B cell (primary cell): ENCODE results near the gene SRPK1. TPM values are rescaled to one million over a fixed set of nuclear protein-coding genes. Genes with fewer than 3 reads are reported as not detected.

Experiments
- ATAC-seq: fragments of 200-7000 bp; cut with Tn5 transposase; one replicate; pipeline ENCODE4 v1.10.0; 2021; ENCODE audit warnings: low read depth, mild to moderate bottlenecking, moderate number of reproducible peaks, moderate library complexity
- CTCF ChIA-PET: fragments of 350-600 bp; sonication (Branson Sonifier 250); formaldehyde crosslinking; loops from one replicate; lab custom pipeline; 2021; ENCODE audit warnings: antibody characterized with exemption, inconsistent platforms; lab: Charles Lee
- POLR2A ChIA-PET: fragments of 350-600 bp; sonication (Branson Sonifier 250); formaldehyde crosslinking; loops from one replicate; lab custom pipeline; 2021; ENCODE audit warnings: antibody characterized with exemption; lab: Charles Lee
- DNase-seq: peaks from one replicate; pipeline ENCODE4 v3.0.0; 2013
- H2AFZ ChIP-seq: 2 replicates; pipeline ENCODE4 v1.6.1; 2012; ENCODE audit warnings: mild to moderate bottlenecking, low read depth, low read length; ENCODE audit not compliant: insufficient read depth, poor library complexity, severe bottlenecking
- H3K27ac ChIP-seq, 2 donors: 1 replicate in 1 of 2; 2 replicates in 1 of 2; pipeline ENCODE4 v1.5.1; 2012 to 2013; ENCODE audit warnings: low read length in 2 of 2, mild to moderate bottlenecking in 2 of 2, moderate library complexity in 1 of 2
- H3K27me3 ChIP-seq, 4 experiments: fragments of 200-600 bp in 1 of 4; sonication (generic) in 1 of 4; replicated peaks in 1 of 4; 1 replicate in 2 of 4; 2 replicates in 2 of 4; pipeline versions ENCODE4 v1.6.1 to v1.7.0; 2013 to 2016; ENCODE audit warnings: low read length in 3 of 4, mild to moderate bottlenecking in 2 of 4, mixed read lengths in 1 of 4, moderate library complexity in 1 of 4; ENCODE audit not compliant: insufficient read depth in 4 of 4, control insufficient read depth in 3 of 4; ENCODE audit errors: control extremely low read depth in 1 of 4
- H3K36me3 ChIP-seq, 2 experiments: replicated peaks in 1 of 2; 1 replicate in 1 of 2; 2 replicates in 1 of 2; pipeline versions ENCODE4 v1.6.1 to v1.7.1; 2013; ENCODE audit warnings: low read length in 1 of 2; ENCODE audit not compliant: insufficient read depth in 2 of 2, control insufficient read depth in 1 of 2; ENCODE audit errors: control extremely low read depth in 1 of 2, extremely low read depth in 1 of 2
- H3K4me1 ChIP-seq, 2 donors: fragments of 200-600 bp in 1 of 2; sonication (generic) in 1 of 2; 1 replicate in 1 of 2; 2 replicates in 1 of 2; pipeline versions ENCODE4 v1.5.1 to v1.6.1; 2013 to 2017; ENCODE audit warnings: low read length in 2 of 2; ENCODE audit not compliant: control insufficient read depth in 2 of 2, insufficient read depth in 2 of 2
- H3K4me2 ChIP-seq: replicated peaks from 2 replicates; pipeline ENCODE3; 2012; ENCODE audit warnings: mild to moderate bottlenecking, low read depth, low read length; ENCODE audit not compliant: poor library complexity, severe bottlenecking
- H3K4me3 ChIP-seq, 5 experiments: fragments of 200-600 bp in 1 of 5; sonication (generic) in 1 of 5; 1 replicate in 3 of 5; 2 replicates in 2 of 5; pipeline versions ENCODE4 v1.5.1 to v1.7.0; 2011 to 2016; ENCODE audit warnings: low read length in 4 of 5, mild to moderate bottlenecking in 4 of 5, low read depth in 2 of 5, control low read depth in 1 of 5, moderate library complexity in 1 of 5; ENCODE audit not compliant: insufficient read depth in 1 of 5; ENCODE audit errors: control extremely low read depth in 1 of 5, extremely low read depth in 1 of 5
- H3K79me2 ChIP-seq: fragments of 200-600 bp; sonication (generic); one replicate; pipeline ENCODE4 v1.6.0; 2016; ENCODE audit warnings: low read length; ENCODE audit not compliant: control insufficient read depth, insufficient read depth
- H3K9ac ChIP-seq: fragments of 200-600 bp; sonication (generic); 2 replicates; pipeline ENCODE4 v1.6.1; 2017; ENCODE audit warnings: mild to moderate bottlenecking, low read length, moderate library complexity
- H3K9me3 ChIP-seq, 3 donors: one replicate each; pipeline versions ENCODE4 v1.6.1 to v1.7.1; 2013; ENCODE audit warnings: low read length in 2 of 3; ENCODE audit not compliant: control insufficient read depth in 2 of 3, insufficient read depth in 1 of 3; ENCODE audit errors: control extremely low read depth in 1 of 3
- H4K20me1 ChIP-seq: 2 replicates; pipeline ENCODE4 v1.6.0; 2012; ENCODE audit warnings: mild to moderate bottlenecking, low read length; ENCODE audit not compliant: insufficient read depth, control insufficient read depth, poor library complexity, severe bottlenecking
- H3K27ac Mint-ChIP-seq: one replicate; pipeline ENCODE4 v1.8.0; 2021; ENCODE audit warnings: mixed read lengths
- H3K27me3 Mint-ChIP-seq: one replicate; pipeline ENCODE4 v1.8.0; 2021; ENCODE audit warnings: mixed read lengths
- H3K4me1 Mint-ChIP-seq: one replicate; pipeline ENCODE4 v1.8.0; 2021; ENCODE audit warnings: mixed read lengths
- H3K4me3 Mint-ChIP-seq: one replicate; pipeline ENCODE4 v1.8.0; 2021; ENCODE audit warnings: mixed read lengths
- H3K9me3 Mint-ChIP-seq: one replicate; pipeline ENCODE4 v1.8.0; 2022; ENCODE audit warnings: mixed read lengths; ENCODE audit not compliant: insufficient read depth
- EZH2 ChIP-seq: IDR thresholded peaks from 2 replicates; pipeline ENCODE4 v1.6.1; 2012; ENCODE audit warnings: borderline replicate concordance, low read depth, mild to moderate bottlenecking, moderate library complexity, low read length; ENCODE audit not compliant: insufficient read depth, poor library complexity, severe bottlenecking
- WGBS: methylation state at CpG from one replicate; pipeline ENCODE4 v1.1.5; 2013; ENCODE audit warnings: missing lambda C conversion rate; ENCODE audit not compliant: insufficient coverage; 5-methylcytosine and 5-hydroxymethylcytosine counted together
- intact Hi-C: fragments of 100-400 bp; cut with micrococcal nuclease; formaldehyde crosslinking; loops from one replicate; pipeline ENCODE4 v1.10.0; 2022
- polyA plus RNA-seq: library from polyadenylated mRNA; depleted of rRNA; stranded (reverse); fragments of >200 nt; gene quantifications from 2 replicates; pipeline ENCODE4 v1.2.3, GENCODE V29; 2012
- total RNA-seq, 2 donors: library from RNA; stranded (reverse); fragments of 120-200 nt in 1 of 2; gene quantifications; 1 replicate in 1 of 2; 2 replicates in 1 of 2; pipeline versions ENCODE4 v1.2.3 to v1.2.4, GENCODE V29; 2013 to 2022
- TF ChIP-seq, protein P1 (sequence below): fragments of 200-600 bp; IDR thresholded peaks from one replicate; pipeline ENCODE4 v1.8.0; 2022; ENCODE audit warnings: antibody characterized with exemption, mild to moderate bottlenecking

SRPK1 gene
- total and polyA plus RNA-seq, 2 donors (not counting 1 experiment from before 2014, with no cell fraction given) = 9.7 to 53.3 TPM

GRCh38 chr6:35794536-35795452 lies 126.1 kb downstream of the SRPK1 start:
- intact Hi-C loops = no loop called here
- no peaks in the 10 kb centered on the region for H3K36me3 ChIP-seq
- no peak overlapping the region for H3K4me2 ChIP-seq
- no peak overlapping the region for H2AFZ ChIP-seq
- no peaks in the 10 kb centered on the region for H3K4me1 ChIP-seq
- no peaks in the 10 kb centered on the region for H3K4me1 Mint-ChIP-seq
- H3K79me2 ChIP-seq = no peaks in the 10 kb centered on the region
- ChIA-PET POLR2A (interaction anchor here (0.6 kb wide), 1 partner anchor 11 kb away, joined by 4 read pairs; no protein-coding TSS in a partner anchor), CTCF (interaction anchor here (0.6 kb wide), 1 partner anchor 238 kb away, joined by 3 read pairs; no protein-coding TSS in a partner anchor)
- H3K27ac ChIP-seq = no peak overlapping the region
- H3K9ac ChIP-seq = no peak overlapping the region
- ATAC-seq (no peak), DNase-seq (no peak)
- H3K27me3 ChIP-seq = peaks cover 0 to 17% (median 0%) of the 10 kb centered on the region in 4 experiments
- no peak for TF ChIP-seq EZH2
- TF ChIP-seq, protein P1, sequence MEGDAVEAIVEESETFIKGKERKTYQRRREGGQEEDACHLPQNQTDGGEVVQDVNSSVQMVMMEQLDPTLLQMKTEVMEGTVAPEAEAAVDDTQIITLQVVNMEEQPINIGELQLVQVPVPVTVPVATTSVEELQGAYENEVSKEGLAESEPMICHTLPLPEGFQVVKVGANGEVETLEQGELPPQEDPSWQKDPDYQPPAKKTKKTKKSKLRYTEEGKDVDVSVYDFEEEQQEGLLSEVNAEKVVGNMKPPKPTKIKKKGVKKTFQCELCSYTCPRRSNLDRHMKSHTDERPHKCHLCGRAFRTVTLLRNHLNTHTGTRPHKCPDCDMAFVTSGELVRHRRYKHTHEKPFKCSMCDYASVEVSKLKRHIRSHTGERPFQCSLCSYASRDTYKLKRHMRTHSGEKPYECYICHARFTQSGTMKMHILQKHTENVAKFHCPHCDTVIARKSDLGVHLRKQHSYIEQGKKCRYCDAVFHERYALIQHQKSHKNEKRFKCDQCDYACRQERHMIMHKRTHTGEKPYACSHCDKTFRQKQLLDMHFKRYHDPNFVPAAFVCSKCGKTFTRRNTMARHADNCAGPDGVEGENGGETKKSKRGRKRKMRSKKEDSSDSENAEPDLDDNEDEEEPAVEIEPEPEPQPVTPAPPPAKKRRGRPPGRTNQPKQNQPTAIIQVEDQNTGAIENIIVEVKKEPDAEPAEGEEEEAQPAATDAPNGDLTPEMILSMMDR = no peak
- H3K4me3 ChIP-seq = no peak overlapping the region
- H3K27me3 Mint-ChIP-seq = peaks cover 13% of the 10 kb centered on the region
- 99% methylated on average over 16 of the region's 17 CpGs for WGBS
- no peak overlapping the region for H3K4me3 Mint-ChIP-seq
- no peaks in the 10 kb centered on the region for H3K9me3 ChIP-seq
- no peaks in the 10 kb centered on the region for H4K20me1 ChIP-seq
- no peaks in the 10 kb centered on the region for H3K9me3 Mint-ChIP-seq
- H3K27ac Mint-ChIP-seq = no peak overlapping the region

GRCh38 chr6:35790683-35791082 lies 130.2 kb downstream of the SRPK1 start:
- Histone ChIP-seq H2AFZ (no peak overlapping the region), H4K20me1 (no peaks in the 10 kb centered on the region), H3K36me3 (no peaks in the 10 kb centered on the region), H3K4me1 (peaks cover 0 to 4% of the 10 kb centered on the region in 2 donors), H3K27me3 (peaks cover 0 to 30% (median 14%) of the 10 kb centered on the region in 4 experiments), H3K79me2 (no peaks in the 10 kb centered on the region), H3K9ac (no peak overlapping the region), H3K4me3 (no peak overlapping the region), H3K9me3 (peaks cover 0 to 12% (median 0%) of the 10 kb centered on the region in 3 donors), H3K27ac (no peak overlapping the region), H3K4me2 (no peak overlapping the region)
- no peak overlapping the region for H3K27ac Mint-ChIP-seq
- CTCF ChIA-PET = no interaction called here
- H3K27me3 Mint-ChIP-seq = peaks cover 41% of the 10 kb centered on the region
- POLR2A ChIA-PET = no interaction called here
- no peaks in the 10 kb centered on the region for H3K4me1 Mint-ChIP-seq
- TF ChIP-seq EZH2 = no peak
- ATAC-seq (no peak), DNase-seq (no peak)
- intact Hi-C loops = no loop called here
- 86% methylated on average over 4 of the region's 5 CpGs for WGBS
- H3K9me3 Mint-ChIP-seq = no peaks in the 10 kb centered on the region
- H3K4me3 Mint-ChIP-seq = no peak overlapping the region
